ENCODE results near the gene NFATC3. TPM values are rescaled to one million over a fixed set of nuclear protein-coding genes. Genes with fewer than 3 reads are reported as not detected.
A peak's percentile ranks its signal among the peaks of the same experiment; 100 is the strongest.

Gene NFATC3
- total and polyA plus RNA-seq, 4 donors: 9.7 to 21.2 (median 16.8) TPM

DNA sequence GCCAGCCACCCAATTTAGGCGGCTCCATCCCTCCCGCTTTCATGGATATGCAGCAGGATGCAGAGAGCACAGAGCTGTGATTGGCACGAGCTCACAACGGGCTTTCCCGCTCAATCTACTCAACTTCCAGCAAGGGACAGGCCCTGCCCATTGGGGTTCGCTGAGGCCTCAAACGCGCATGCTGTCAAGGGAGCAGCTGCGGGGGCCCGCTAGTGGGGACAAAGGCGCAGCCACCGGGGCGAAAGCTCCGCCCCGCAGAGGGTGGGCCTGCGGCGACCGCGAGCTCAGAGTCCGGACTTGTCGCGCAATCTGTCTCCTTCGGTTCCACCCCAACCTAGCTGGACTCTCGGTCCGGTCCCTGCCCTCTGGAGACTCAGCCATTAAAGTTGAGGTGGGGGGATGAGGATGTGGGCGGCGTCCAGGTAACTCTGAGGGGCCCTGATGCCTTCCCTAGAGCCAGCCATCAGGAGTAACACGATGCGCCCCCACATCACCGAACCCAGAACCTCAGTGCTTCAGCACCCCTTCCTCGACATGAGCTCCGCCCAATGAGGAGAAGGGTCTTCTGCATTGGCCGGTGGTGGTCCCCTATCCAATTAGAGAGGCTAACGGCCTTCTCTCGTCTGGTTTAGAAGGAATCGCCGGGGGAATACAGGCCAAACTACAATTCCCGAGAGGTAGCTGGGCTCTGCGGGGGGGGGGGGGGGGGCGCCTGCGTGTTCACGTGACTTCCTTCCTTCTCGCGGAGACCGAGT, 489 bp upstream of the NFATC3 start:
- WGBS: under 1% methylated on average over 45 of the region's 45 CpGs
- peak; percentile 89 for DNase-seq (ENCODE audit: low spot score)

More for the DNA sequence above, 489 bp upstream of the NFATC3 start:
- Histone ChIP-seq H3K9ac (ENCODE audit: low read depth in 1 of 2, low read length in 2 of 2) (peak overlapping the region; percentile 78 to 87), H3K4me3 (ENCODE audit: low read depth in 1 of 3, low read length in 3 of 3) (peak overlapping the region; percentile 61 to 82 (median 65)), H3K27ac (ENCODE audit: low read depth in 1 of 2, low read length in 2 of 2) (peak overlapping the region; percentile 99 to 100), H3K36me3 (ENCODE audit: control insufficient read depth in 4 of 4, insufficient read depth in 3 of 4, low read depth in 1 of 4, low read length in 3 of 4) (no peaks in the 10 kb centered on the region), H3K27me3 (ENCODE audit: control insufficient read depth in 4 of 4, insufficient read depth in 4 of 4, low read length in 3 of 4) (no peaks in the 10 kb centered on the region), H3K9me3 (ENCODE audit: control insufficient read depth in 4 of 4, low read length in 3 of 4) (no peaks in the 10 kb centered on the region), H3K4me1 (ENCODE audit: control insufficient read depth in 4 of 4, insufficient read depth in 4 of 4, low read length in 3 of 4) (peaks cover 17 to 64% (median 38%) of the 10 kb centered on the region in 4 donors)
- TF ChIP-seq GABPA (IDR thresholded peaks at IDR 0.05 in 1 of 2, conservative IDR thresholded peaks at IDR 0.05 in 1 of 2): no peak
- TF ChIP-seq, protein P1, sequence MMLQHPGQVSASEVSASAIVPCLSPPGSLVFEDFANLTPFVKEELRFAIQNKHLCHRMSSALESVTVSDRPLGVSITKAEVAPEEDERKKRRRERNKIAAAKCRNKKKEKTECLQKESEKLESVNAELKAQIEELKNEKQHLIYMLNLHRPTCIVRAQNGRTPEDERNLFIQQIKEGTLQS (IDR thresholded peaks at IDR 0.05): no peak
- TF ChIP-seq, protein P2, sequence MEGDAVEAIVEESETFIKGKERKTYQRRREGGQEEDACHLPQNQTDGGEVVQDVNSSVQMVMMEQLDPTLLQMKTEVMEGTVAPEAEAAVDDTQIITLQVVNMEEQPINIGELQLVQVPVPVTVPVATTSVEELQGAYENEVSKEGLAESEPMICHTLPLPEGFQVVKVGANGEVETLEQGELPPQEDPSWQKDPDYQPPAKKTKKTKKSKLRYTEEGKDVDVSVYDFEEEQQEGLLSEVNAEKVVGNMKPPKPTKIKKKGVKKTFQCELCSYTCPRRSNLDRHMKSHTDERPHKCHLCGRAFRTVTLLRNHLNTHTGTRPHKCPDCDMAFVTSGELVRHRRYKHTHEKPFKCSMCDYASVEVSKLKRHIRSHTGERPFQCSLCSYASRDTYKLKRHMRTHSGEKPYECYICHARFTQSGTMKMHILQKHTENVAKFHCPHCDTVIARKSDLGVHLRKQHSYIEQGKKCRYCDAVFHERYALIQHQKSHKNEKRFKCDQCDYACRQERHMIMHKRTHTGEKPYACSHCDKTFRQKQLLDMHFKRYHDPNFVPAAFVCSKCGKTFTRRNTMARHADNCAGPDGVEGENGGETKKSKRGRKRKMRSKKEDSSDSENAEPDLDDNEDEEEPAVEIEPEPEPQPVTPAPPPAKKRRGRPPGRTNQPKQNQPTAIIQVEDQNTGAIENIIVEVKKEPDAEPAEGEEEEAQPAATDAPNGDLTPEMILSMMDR (IDR thresholded peaks at IDR 0.05; ENCODE audit: low read depth, low read length, missing input control): peak; percentile 27
- TF ChIP-seq RXRA (IDR thresholded peaks at IDR 0.05): peak; percentile 64 to 71
- TF ChIP-seq SP1 (IDR thresholded peaks at IDR 0.05): peak; percentile 93
- peak; percentile 91 to 98 for TF ChIP-seq HNF4A (conservative IDR thresholded peaks at IDR 0.05)
- TF ChIP-seq, protein P3, sequence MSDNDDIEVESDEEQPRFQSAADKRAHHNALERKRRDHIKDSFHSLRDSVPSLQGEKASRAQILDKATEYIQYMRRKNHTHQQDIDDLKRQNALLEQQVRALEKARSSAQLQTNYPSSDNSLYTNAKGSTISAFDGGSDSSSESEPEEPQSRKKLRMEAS (IDR thresholded peaks at IDR 0.05): peak; percentile 88
- no peak for TF ChIP-seq FOXA2 (IDR thresholded peaks at IDR 0.05)
- peak; percentile 10 for TF ChIP-seq NR2F2 (IDR thresholded peaks at IDR 0.05)
- TF ChIP-seq TAF1 (conservative IDR thresholded peaks at IDR 0.05): peak; percentile 46
- TF ChIP-seq, protein P4, sequence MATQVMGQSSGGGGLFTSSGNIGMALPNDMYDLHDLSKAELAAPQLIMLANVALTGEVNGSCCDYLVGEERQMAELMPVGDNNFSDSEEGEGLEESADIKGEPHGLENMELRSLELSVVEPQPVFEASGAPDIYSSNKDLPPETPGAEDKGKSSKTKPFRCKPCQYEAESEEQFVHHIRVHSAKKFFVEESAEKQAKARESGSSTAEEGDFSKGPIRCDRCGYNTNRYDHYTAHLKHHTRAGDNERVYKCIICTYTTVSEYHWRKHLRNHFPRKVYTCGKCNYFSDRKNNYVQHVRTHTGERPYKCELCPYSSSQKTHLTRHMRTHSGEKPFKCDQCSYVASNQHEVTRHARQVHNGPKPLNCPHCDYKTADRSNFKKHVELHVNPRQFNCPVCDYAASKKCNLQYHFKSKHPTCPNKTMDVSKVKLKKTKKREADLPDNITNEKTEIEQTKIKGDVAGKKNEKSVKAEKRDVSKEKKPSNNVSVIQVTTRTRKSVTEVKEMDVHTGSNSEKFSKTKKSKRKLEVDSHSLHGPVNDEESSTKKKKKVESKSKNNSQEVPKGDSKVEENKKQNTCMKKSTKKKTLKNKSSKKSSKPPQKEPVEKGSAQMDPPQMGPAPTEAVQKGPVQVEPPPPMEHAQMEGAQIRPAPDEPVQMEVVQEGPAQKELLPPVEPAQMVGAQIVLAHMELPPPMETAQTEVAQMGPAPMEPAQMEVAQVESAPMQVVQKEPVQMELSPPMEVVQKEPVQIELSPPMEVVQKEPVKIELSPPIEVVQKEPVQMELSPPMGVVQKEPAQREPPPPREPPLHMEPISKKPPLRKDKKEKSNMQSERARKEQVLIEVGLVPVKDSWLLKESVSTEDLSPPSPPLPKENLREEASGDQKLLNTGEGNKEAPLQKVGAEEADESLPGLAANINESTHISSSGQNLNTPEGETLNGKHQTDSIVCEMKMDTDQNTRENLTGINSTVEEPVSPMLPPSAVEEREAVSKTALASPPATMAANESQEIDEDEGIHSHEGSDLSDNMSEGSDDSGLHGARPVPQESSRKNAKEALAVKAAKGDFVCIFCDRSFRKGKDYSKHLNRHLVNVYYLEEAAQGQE (IDR thresholded peaks at IDR 0.05): peak; percentile 88
- TF ChIP-seq FOXA1 (IDR thresholded peaks at IDR 0.05): no peak
- peak in 1 of 2 donors; percentile 53 for TF ChIP-seq RAD21 (IDR thresholded peaks at IDR 0.05)
- TF ChIP-seq EGR1 (IDR thresholded peaks at IDR 0.05; ENCODE audit: low read depth in 2 of 2): peak in 1 of 2 donors; percentile 80
- peak; percentile 87 for TF ChIP-seq HNF4G (IDR thresholded peaks at IDR 0.05)
- peak; percentile 83 for TF ChIP-seq YY1 (IDR thresholded peaks at IDR 0.05)
- TF ChIP-seq, protein P5, sequence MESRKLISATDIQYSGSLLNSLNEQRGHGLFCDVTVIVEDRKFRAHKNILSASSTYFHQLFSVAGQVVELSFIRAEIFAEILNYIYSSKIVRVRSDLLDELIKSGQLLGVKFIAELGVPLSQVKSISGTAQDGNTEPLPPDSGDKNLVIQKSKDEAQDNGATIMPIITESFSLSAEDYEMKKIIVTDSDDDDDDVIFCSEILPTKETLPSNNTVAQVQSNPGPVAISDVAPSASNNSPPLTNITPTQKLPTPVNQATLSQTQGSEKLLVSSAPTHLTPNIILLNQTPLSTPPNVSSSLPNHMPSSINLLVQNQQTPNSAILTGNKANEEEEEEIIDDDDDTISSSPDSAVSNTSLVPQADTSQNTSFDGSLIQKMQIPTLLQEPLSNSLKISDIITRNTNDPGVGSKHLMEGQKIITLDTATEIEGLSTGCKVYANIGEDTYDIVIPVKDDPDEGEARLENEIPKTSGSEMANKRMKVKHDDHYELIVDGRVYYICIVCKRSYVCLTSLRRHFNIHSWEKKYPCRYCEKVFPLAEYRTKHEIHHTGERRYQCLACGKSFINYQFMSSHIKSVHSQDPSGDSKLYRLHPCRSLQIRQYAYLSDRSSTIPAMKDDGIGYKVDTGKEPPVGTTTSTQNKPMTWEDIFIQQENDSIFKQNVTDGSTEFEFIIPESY (IDR thresholded peaks at IDR 0.05): peak; percentile 98
- TF ChIP-seq JUND (IDR thresholded peaks at IDR 0.05): no peak

Measured in liver (tissue), 9 donors.